Renal cortical epithelial cell (primary cell): ENCODE data around the gene IL18BP. TPM values are rescaled to one million over a fixed set of nuclear protein-coding genes. Genes with fewer than 3 reads are reported as not detected.

Experiments
- DNase-seq: peaks from one replicate; pipeline ENCODE4 v3.0.0-alpha.2; 2011; ENCODE audit warnings: low read depth
- total RNA-seq: library from RNA; depleted of rRNA; stranded (reverse); fragments of >200 nt; gene quantifications from 2 replicates; pipeline ENCODE4 v1.2.3, GENCODE V29; 2014

IL18BP gene
- total RNA-seq, 1 donor from 2014 or later, result 4.8 TPM

GRCh38 chr11:72045849-72046248 is 47.1 kb downstream of the IL18BP start:
- no peak for DNase-seq

GRCh38 chr11:72048766-72049460 is 50.2 kb downstream of the IL18BP start:
- no peak for DNase-seq

Other genes starting within 250 kb of the IL18BP start
- not detected in 2 replicates for gene DEFB108B, start 165.7 kb upstream of the IL18BP start, total RNA-seq
- gene DEFB131B, start 120.5 kb upstream of the IL18BP start, total RNA-seq, result not detected in 2 replicates
- 8.5 and 10.5 TPM in 2 replicates for gene XNDC1N, start 70.3 kb upstream of the IL18BP start, total RNA-seq
- gene RNF121, start 69.9 kb upstream of the IL18BP start, total RNA-seq, result 44.1 and 84.4 TPM in 2 replicates
- 123 and 183 TPM in 2 replicates for gene NUMA1, start 81.6 kb downstream of the IL18BP start, total RNA-seq
- 6.8 and 11.7 TPM in 2 replicates for gene LRRC51, start 81.9 kb downstream of the IL18BP start, total RNA-seq
- 77.4 and 82.0 TPM in 2 replicates for gene LAMTOR1, start 104.4 kb downstream of the IL18BP start, total RNA-seq
- gene TOMT, start 107.0 kb downstream of the IL18BP start, total RNA-seq, result not detected in 2 replicates
- gene ANAPC15, start 113.8 kb downstream of the IL18BP start, total RNA-seq, result 17.2 and 21.5 TPM in 2 replicates
- 1.9 and 7.6 TPM in 2 replicates for gene FOLR3, start 136.8 kb downstream of the IL18BP start, total RNA-seq
- 23.3 and 108 TPM in 2 replicates for gene FOLR1, start 193.2 kb downstream of the IL18BP start, total RNA-seq
- gene FOLR2, start 217.9 kb downstream of the IL18BP start, total RNA-seq, result not detected in 2 replicates
- gene INPPL1, start 225.9 kb downstream of the IL18BP start, total RNA-seq, result 66.3 and 96.6 TPM in 2 replicates
- not detected in 2 replicates for gene PHOX2A, start 245.3 kb downstream of the IL18BP start, total RNA-seq